GM21423 (cell line): ENCODE data around the gene VARS2.
"Not testable (repeated sequence)": the region's sequence is repeated elsewhere in the genome, so short reads cannot be mapped to it uniquely, and the experiment has no call there.

Experiments used
- ATAC-seq: cut with Tn5 transposase; IDR thresholded peaks from one replicate; pipeline ENCODE4 v1.9.1; 2021; ENCODE audit warnings: mild to moderate bottlenecking, moderate library complexity; ENCODE audit not compliant: unreplicated experiment

The VARS2 gene

GRCh38 chr6:30898750-30899360 lies 15.2 kb upstream of the VARS2 start:
- no peak for ATAC-seq

DNA sequence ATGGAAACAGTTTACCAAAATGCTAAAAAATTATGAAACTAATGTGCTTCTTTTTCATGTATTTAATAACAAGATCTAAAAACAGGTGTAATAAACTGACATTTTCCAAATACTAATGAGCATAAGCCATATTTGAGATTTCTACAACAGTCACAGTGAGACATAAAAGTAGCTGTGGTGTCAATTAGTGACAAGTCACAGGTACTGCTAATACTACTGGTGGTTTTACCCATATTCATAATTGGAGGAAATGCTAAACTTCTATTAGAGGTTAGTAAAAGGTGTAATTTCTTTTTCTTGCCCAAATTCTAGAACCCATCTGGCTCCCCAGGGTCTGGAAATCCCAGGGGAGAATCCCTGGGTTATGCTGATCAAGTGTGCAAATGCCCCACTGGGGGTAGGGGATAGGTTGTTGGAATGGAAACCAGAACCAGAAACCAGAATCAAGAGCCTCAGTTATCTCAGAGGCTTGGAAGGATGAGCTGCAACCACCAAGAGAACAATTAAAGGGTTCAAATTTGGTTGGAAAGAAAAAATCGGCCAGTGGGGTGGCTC lies 13.1 kb upstream of the VARS2 start:
- no peak for ATAC-seq

- no peak for ATAC-seq
Observed at GRCh38 chr6:30901436-30901835, 12.6 kb upstream of the VARS2 start.

DNA sequence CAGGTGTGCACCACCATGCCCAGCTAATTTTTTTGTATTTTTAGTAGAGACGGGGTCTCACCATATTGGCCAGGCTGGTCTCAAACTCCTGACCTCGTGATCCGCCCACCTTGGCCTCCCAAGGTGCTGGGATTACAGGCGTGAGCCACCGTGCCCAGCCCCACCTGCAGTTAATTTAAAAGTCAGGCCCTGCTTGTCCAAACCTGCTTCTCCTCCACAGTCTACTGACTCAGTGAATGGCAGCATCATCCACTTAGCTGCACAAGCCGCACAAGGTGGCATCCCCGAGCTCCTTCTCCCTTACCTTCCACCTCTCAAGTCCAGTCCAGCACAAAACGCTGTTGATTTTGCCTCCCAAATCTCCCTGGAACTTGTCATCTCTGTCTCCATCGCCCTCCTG lies 11.8 kb upstream of the VARS2 start:
- not testable (repeated sequence) for ATAC-seq

DNA sequence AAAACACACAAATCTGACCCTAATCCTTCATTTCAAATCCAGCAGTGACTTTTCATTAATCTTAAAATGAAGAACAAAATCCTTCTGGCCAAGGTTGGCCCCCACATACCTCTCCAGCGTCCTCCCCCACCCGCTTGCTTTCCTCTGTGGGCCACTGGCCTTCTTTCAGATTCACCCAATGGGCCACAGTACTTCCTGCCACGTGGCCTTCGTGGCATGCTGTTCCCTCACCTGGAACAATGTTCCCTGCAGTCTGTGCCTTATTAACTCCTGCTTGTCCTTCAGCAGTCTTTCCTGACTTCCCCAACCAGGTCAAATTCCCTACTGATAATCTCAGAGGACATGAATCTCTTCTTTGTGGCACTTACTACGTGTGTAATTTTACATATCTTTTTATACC lies 11.3 kb upstream of the VARS2 start:
- no peak for ATAC-seq

DNA sequence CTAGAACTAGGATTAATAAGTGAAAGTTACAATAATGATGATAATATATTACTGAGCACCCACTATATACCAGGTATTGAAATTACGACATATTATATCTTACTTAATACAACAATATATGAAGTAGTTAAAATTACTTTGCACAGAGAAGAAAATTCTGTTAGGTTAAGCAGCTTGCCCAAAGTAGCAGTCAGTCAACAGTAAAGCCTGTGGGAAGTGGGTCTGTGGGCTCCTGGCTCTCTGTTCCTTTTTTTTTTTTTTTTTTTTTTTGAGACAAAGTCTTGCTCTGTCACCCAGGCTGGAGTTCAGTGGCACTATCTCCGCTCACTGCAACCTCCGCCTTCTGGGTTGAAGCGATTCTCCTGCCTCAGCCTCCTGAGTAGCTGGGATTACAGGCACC lies 10.8 kb upstream of the VARS2 start:
- ATAC-seq, result no peak

DNA sequence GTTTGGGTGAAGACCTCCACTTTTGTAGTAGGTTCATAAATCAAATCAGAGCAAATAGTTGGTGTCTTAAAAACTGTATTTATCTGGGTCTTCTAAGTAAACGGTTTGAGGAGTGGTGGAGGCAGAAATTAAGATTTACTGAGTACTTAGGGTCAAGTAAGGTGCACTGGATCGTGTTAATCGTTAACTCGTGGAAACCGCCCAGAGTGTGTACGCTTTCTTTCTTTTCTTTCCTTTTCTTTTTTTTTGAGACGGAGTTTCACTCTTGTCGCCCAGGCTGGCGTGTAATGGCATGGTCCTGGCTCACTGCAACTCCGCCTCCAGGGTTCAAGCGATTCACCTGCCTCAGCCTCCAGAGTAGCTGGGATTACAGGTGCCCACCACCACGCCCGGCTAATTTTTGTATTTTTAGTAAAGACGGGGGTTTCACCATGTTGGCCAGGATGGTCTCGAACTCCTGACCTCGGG lies 6.7 kb upstream of the VARS2 start:
- ATAC-seq, result not testable (repeated sequence)

DNA sequence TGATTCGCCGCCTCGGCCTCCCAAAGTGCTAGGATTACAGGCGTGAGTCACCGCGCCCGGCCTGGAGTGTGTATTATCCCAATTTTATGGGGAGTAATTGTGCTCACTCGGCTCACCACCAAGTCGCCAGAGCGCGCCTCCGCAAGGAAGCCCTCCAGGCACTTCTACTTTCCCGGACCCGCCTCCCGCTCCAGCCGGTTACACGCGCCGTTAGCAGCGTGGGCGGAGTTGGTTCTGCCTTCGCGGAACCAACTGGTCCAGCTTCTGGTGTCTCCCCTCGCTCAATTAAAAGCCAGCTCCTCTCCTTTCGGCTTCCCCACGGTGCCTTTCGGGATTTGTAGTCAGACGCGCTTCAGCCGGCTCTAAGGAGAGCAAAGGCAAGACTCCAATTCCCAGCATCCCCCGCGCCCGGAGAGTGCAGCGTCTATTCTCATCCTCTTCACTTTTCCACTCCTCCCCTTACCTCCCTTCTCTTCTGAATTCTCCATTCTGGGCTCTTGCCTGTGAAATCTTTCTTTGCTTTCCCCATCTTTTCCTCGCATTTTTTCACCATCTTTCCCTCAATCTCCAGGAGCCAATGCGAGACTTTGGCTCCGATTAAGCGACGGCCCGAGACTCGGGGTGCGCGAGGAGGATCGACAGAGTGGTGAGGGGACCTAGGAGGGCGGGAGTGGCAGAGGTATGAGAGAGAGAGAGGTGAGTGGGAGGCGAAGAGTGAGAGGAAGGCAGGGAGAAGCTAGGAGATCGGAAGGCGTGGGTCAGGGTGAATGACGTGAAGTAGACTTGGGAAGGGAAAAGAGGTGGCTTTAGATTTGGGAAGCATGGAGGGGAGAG lies 6.1 kb upstream of the VARS2 start, which contains the start of gene GTF2H4:
Gene GTF2H4, plus strand, starts transcription at position 450 of the 834 bp plus-strand sequence.
- ATAC-seq, result peak; percentile 96

GRCh38 chr6:30908700-30909099 lies 5.3 kb upstream of the VARS2 start:
- ATAC-seq, result no peak

GRCh38 chr6:30910473-30910872 lies 3.6 kb upstream of the VARS2 start:
- not testable (repeated sequence) for ATAC-seq

DNA sequence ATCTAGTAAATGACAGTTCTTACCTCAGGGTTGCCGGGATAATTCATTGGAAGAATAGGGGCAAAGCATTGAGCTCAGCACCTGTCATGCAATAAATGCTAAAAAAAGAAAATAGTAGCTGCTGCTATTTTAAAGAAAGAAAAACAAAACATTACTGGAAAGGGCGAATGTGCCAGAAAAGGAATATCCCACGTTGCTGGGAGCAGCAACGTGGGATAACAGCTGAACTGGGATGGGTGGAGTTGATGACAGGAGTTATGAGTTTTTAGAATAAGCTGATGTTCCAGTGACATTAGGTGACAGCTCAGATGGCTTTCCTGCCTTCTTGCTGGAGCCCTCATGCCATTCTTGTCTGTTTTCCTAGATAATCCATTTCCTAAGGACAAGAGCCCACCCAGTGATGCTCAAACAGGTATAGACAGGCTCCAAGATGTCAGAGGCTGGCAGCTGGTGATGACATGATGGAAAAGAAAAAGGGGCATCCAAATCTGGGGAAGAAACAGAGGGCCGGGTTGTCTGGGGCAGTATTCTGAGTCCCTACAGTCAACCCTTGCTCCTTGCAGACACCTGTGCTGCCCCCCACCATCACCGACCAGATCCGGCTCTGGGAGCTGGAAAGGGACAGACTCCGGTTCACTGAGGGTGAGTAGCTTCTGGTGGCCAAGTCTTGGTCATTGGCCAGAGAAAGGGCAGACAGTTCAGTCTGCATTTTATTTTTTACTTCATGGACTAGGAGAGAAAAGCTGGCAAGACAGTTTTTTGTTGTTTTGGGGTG lies 1.1 kb upstream of the VARS2 start:
- ATAC-seq, result no peak

DNA sequence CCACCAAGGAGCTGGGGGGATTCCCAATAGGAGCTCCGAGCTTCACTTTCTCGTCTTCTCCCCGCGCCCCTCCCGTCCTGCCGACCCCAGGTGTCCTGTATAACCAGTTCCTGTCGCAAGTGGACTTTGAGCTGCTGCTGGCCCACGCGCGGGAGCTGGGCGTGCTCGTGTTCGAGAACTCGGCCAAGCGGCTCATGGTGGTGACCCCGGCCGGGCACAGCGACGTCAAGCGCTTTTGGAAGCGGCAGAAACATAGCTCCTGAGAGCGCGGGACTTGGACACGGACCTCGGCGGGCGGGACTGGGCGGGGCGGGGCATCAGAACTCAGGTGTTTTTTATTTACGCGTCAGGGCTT lies 340 bp upstream of the VARS2 start:
- peak; percentile 13 for ATAC-seq

DNA sequence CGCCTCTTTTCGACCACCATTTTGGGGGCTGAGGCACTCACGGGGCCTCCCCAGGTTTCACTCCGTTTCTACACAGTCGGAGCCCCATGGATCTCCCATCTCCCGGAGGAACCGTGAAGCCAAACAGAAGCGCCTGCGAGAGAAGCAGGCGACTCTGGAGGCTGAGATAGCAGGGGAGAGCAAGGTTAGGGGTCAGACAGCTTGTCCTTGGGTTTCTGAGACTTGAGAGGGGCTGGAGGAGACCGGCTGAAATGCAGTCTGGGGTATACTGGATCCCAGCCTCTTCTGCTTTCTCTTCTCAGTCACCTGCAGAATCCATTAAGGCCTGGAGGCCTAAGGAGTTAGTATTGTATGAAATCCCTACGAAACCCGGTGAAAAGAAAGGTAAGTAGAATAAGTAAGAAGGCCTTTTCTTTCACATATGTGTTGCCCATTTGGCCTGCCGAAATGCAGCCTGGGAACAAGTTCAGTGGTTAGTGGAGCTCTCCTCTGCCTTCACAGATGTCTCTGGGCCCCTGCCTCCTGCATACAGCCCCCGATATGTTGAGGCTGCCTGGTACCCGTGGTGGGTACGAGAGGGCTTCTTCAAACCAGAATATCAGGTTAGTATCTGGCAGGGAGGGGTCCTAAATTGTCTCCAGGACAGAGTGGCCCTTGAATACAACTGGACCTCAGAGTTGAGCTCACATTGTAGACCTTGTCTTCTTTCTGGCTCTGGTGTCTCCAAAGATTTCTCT lies 984 bp downstream of the VARS2 start:
- ATAC-seq, result no peak

DNA sequence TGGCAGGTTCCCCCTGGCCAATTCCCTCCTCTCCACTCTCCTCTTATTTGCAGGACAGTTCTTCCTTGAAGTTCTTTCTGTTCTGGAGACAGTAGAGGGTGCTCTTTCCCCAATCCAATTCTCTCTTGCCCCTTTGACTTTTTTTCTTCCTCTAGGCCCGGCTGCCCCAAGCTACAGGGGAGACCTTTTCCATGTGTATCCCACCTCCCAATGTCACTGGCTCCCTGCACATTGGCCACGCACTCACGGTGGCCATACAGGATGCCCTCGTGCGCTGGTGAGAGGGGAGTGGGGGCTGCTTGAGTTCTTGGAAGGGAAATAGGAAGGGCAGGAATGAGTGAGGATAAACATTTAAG lies 1.5 kb downstream of the VARS2 start:
- no peak for ATAC-seq

DNA sequence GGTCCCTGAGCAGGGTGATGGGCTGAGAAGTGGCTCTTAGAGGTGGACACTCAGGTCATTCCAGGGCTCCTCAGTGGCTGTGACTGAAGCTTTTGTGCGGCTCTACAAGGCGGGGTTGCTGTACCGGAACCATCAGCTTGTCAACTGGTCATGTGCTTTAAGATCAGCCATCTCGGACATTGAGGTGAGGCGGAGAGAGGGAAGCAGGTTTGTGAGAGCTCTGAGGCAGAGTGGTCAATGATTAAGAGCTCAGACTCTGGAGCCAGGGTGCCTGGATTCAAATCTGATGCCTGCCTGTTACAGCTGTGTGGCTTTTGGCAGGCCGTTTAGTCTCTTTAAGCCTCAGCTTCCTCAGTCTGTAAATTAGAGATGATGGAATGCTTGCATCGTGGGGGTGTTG lies 3.0 kb downstream of the VARS2 start:
- no peak for ATAC-seq

- no peak for ATAC-seq
Observed at GRCh38 chr6:30917487-30917886, 3.4 kb downstream of the VARS2 start.

GRCh38 chr6:30918670-30919069 lies 4.6 kb downstream of the VARS2 start:
- no peak for ATAC-seq

DNA sequence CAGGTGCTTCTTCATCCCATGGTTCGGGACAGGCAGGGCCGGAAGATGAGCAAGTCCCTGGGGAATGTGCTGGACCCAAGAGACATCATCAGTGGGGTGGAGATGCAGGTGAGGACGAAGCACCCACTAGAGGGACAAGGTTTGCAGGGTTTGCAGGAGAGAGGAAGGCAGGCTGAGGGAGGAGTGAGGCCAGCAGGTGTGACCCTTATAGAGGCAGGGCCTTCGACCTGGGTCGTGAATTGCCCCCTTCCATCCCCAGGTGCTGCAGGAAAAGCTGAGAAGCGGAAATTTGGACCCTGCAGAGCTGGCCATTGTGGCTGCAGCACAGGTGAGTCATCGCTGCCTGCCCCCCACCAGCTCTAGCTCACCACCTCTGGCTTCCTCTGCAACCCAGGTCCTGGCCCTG lies 8.4 kb downstream of the VARS2 start:
- ATAC-seq, result no peak

DNA sequence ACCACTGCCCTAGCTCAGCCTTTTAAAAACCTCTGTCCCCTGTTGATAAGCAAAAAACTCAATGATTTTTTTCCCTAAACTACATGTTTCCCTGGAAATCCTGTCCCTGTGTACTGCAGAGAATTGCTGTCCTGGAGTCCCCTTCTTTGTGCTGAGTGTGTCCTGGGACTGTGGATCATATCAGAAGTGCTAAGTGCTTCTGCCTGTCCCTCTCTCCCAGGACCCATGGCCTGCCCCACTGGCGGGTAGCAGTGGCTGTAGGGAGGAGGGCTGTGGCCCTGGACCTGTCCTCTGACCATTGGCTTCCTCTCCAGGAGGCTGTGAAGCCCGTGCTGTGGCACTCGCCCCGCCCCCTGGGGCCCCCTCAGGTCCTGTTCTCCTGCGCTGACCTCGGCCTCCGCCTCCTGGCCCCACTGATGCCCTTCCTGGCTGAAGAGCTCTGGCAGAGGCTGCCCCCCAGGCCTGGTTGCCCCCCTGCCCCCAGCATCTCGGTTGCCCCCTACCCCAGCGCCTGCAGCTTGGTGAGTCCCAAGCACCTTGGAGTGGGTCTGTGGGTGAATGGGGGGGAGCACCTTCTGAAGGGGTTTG lies 10.1 kb downstream of the VARS2 start:
- not testable (repeated sequence) for ATAC-seq

- ATAC-seq, result no peak
Observed at GRCh38 chr6:30926644-30927043, 12.6 kb downstream of the VARS2 start.
